HEK293 (cell line): ENCODE data around the gene SHISA9.

Experiments
- CTCF ChIA-PET: fragments of 350-600 bp; formaldehyde crosslinking; extraction: SDS; loops from one replicate; lab custom pipeline; 2021; ENCODE audit warnings: antibody characterized with exemption; lab: Yijun Ruan, JAX
- POLR2A ChIA-PET: fragments of 300-600 bp; formaldehyde crosslinking; extraction: SDS; loops from one replicate; lab custom pipeline; 2020; ENCODE audit warnings: antibody characterized with exemption, inconsistent platforms; lab: Yijun Ruan, JAX
- H3K27ac ChIP-seq: fragments of 200-500 bp; sonication (Bioruptor generic); 2 replicates; pipeline ENCODE4 v1.5.1; 2014; ENCODE audit warnings: low read depth, low read length, control low read depth, inconsistent platforms; ENCODE audit errors: extremely low read depth
- H3K36me3 ChIP-seq, 2 experiments: fragments of 200-500 bp in 1 of 2; sonication (Bioruptor generic) in 1 of 2; 1 replicate in 1 of 2; 2 replicates in 1 of 2; pipeline ENCODE4 v1.5.1; 2014 to 2017; ENCODE audit warnings: inconsistent platforms in 2 of 2, low read length in 2 of 2; ENCODE audit not compliant: control insufficient read depth in 2 of 2, insufficient read depth in 1 of 2
- H3K4me1 ChIP-seq: fragments of 200-500 bp; sonication (Bioruptor generic); 2 replicates; pipeline ENCODE4 v1.5.1; 2014; ENCODE audit warnings: mild to moderate bottlenecking, low read length, inconsistent platforms; ENCODE audit not compliant: control insufficient read depth, insufficient read depth
- H3K4me3 ChIP-seq: 2 replicates; pipeline ENCODE4 v1.5.1; 2011; ENCODE audit warnings: low read depth, mild to moderate bottlenecking, control low read depth, low read length, moderate library complexity
- H3K9me3 ChIP-seq: fragments of 200-500 bp; sonication (Bioruptor generic); 2 replicates; pipeline ENCODE4 v1.5.1; 2014; ENCODE audit warnings: low read depth, low read length, inconsistent platforms; ENCODE audit not compliant: control insufficient read depth, insufficient read depth
- BCL11B ChIP-seq: fragments of 450-650 bp; formaldehyde crosslinking; IDR thresholded peaks from 2 replicates; pipeline ENCODE4 v1.5.1; 2016; ENCODE audit warnings: low read depth, missing biosample characterization, missing genetic modification characterization
- HOXC10 ChIP-seq: sonication (generic); formaldehyde crosslinking; IDR thresholded peaks from 2 replicates; pipeline ENCODE4 v1.8.1; 2023; ENCODE audit warnings: mild to moderate bottlenecking, missing genetic modification reagents
- OVOL3 ChIP-seq: fragments of 450-650 bp; formaldehyde crosslinking; IDR thresholded peaks from 2 replicates; pipeline ENCODE4 v1.5.1; 2016; ENCODE audit warnings: missing biosample characterization, missing genetic modification characterization
- RBAK ChIP-seq: fragments of 450-650 bp; formaldehyde crosslinking; IDR thresholded peaks from 2 replicates; pipeline ENCODE4 v1.5.1; 2016; ENCODE audit warnings: missing biosample characterization, missing genetic modification characterization
- ZNF10 ChIP-seq: fragments of 450-650 bp; formaldehyde crosslinking; IDR thresholded peaks from 2 replicates; pipeline ENCODE4 v1.5.1; 2017; ENCODE audit warnings: missing biosample characterization, missing genetic modification characterization
- ZNF114 ChIP-seq: fragments of 450-650 bp; formaldehyde crosslinking; IDR thresholded peaks from 2 replicates; pipeline ENCODE4 v1.5.0; 2017; ENCODE audit warnings: missing biosample characterization, missing genetic modification characterization
- ZNF16 ChIP-seq: fragments of 450-650 bp; formaldehyde crosslinking; IDR thresholded peaks from 2 replicates; pipeline ENCODE4 v1.5.1; 2016; ENCODE audit warnings: low read depth, missing biosample characterization, missing genetic modification characterization
- ZNF239 ChIP-seq: fragments of 450-650 bp; formaldehyde crosslinking; IDR thresholded peaks from 2 replicates; pipeline ENCODE4 v1.5.1; 2016; ENCODE audit warnings: missing biosample characterization, missing genetic modification characterization
- ZNF311 ChIP-seq: fragments of 450-650 bp; formaldehyde crosslinking; IDR thresholded peaks from 2 replicates; pipeline ENCODE4 v1.5.1; 2017; ENCODE audit warnings: missing biosample characterization, missing genetic modification characterization, borderline replicate concordance
- ZNF350 ChIP-seq: fragments of 450-650 bp; formaldehyde crosslinking; IDR thresholded peaks from 2 replicates; pipeline ENCODE4 v1.5.0; 2017; ENCODE audit warnings: missing biosample characterization, mild to moderate bottlenecking, missing genetic modification characterization
- ZNF510 ChIP-seq: fragments of 450-650 bp; formaldehyde crosslinking; IDR thresholded peaks from 2 replicates; pipeline ENCODE4 v1.5.1; 2018; ENCODE audit warnings: mild to moderate bottlenecking, missing genetic modification characterization, missing biosample characterization; ENCODE audit not compliant: insufficient replicate concordance
- ZNF560 ChIP-seq: fragments of 450-650 bp; formaldehyde crosslinking; IDR thresholded peaks from 2 replicates; pipeline ENCODE4 v1.5.1; 2017; ENCODE audit warnings: missing biosample characterization, missing genetic modification characterization, borderline replicate concordance
- ZNF600 ChIP-seq: fragments of 450-650 bp; formaldehyde crosslinking; IDR thresholded peaks from 2 replicates; pipeline ENCODE4 v1.5.1; 2016; ENCODE audit warnings: missing biosample characterization, missing genetic modification characterization
- ZNF654 ChIP-seq: fragments of 450-650 bp; formaldehyde crosslinking; IDR thresholded peaks from 2 replicates; pipeline ENCODE4 v1.5.1; 2016; ENCODE audit warnings: low read depth, missing biosample characterization, missing genetic modification characterization
- ZNF670 ChIP-seq: fragments of 450-650 bp; formaldehyde crosslinking; IDR thresholded peaks from 2 replicates; pipeline ENCODE4 v1.5.1; 2016; ENCODE audit warnings: missing biosample characterization, missing genetic modification characterization, low read depth
- ZNF677 ChIP-seq: fragments of 450-650 bp; IDR thresholded peaks from 2 replicates; pipeline ENCODE4 v1.5.0; 2018; ENCODE audit warnings: missing biosample characterization, mild to moderate bottlenecking, missing genetic modification characterization, moderate library complexity
- ZNF747 ChIP-seq: fragments of 450-650 bp; formaldehyde crosslinking; IDR thresholded peaks from 2 replicates; pipeline ENCODE4 v1.5.1; 2016; ENCODE audit warnings: missing biosample characterization, missing genetic modification characterization
- TF ChIP-seq, protein P1 (sequence below): fragments of 450-650 bp; formaldehyde crosslinking; IDR thresholded peaks from 2 replicates; pipeline ENCODE4 v1.5.1; 2017; ENCODE audit warnings: missing biosample characterization, missing genetic modification characterization
- TF ChIP-seq, protein P2 (sequence below): fragments of 450-650 bp; formaldehyde crosslinking; IDR thresholded peaks from 2 replicates; pipeline ENCODE4 v1.5.1; 2016; ENCODE audit warnings: missing biosample characterization, missing genetic modification characterization, low read depth
- TF ChIP-seq, protein P3 (sequence below): fragments of 450-650 bp; formaldehyde crosslinking; IDR thresholded peaks from 2 replicates; pipeline ENCODE4; 2016; ENCODE audit warnings: missing biosample characterization, missing genetic modification characterization
- TF ChIP-seq, protein P4 (sequence below): fragments of 450-650 bp; formaldehyde crosslinking; optimal IDR thresholded peaks from 2 replicates; pipeline ENCODE3; 2016; ENCODE audit warnings: missing biosample characterization, mild to moderate bottlenecking, missing genetic modification characterization
- TF ChIP-seq, protein P5 (sequence below): fragments of 450-650 bp; formaldehyde crosslinking; IDR thresholded peaks from 2 replicates; pipeline ENCODE4 v1.5.1; 2016; ENCODE audit warnings: missing biosample characterization, missing genetic modification characterization
- TF ChIP-seq, protein P6 (sequence below): fragments of 450-650 bp; formaldehyde crosslinking; IDR thresholded peaks from 2 replicates; pipeline ENCODE4 v1.5.1; 2016; ENCODE audit warnings: missing biosample characterization, missing genetic modification characterization
- TF ChIP-seq, protein P7 (sequence below): fragments of 450-650 bp; formaldehyde crosslinking; IDR thresholded peaks from 2 replicates; pipeline ENCODE4 v1.5.1; 2017; ENCODE audit warnings: missing biosample characterization, missing genetic modification characterization

SHISA9 gene

DNA sequence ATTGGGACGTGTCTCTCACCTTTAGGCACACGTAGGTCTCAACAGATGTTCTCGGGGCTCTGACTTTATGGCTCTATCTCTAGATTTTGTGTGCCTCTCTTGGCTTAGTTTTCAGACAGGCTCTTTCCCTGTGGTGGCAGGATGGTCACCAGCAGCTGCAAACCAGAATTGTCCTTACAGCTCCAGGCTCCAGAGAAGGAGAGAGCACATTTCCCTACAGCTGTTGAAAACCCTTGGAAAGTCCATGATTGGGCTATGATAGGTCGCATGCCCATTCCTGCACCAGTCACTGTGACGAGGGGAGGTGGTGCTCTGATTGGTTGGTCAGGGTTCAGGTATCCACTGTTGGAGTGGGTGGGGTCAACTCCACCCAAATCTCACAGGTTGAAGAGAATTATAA is 41.5 kb downstream of the SHISA9 start:
- POLR2A ChIA-PET: no interaction called here
- Histone ChIP-seq H3K36me3 (no peaks in the 10 kb centered on the region), H3K4me3 (no peak overlapping the region), H3K4me1 (no peaks in the 10 kb centered on the region), H3K9me3 (no peaks in the 10 kb centered on the region), H3K27ac (no peak overlapping the region)
- TF ChIP-seq, protein P1, sequence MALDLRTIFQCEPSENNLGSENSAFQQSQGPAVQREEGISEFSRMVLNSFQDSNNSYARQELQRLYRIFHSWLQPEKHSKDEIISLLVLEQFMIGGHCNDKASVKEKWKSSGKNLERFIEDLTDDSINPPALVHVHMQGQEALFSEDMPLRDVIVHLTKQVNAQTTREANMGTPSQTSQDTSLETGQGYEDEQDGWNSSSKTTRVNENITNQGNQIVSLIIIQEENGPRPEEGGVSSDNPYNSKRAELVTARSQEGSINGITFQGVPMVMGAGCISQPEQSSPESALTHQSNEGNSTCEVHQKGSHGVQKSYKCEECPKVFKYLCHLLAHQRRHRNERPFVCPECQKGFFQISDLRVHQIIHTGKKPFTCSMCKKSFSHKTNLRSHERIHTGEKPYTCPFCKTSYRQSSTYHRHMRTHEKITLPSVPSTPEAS: no peak
- TF ChIP-seq ZNF677 (tag by site-specific recombination) (no peak), BCL11B (tag by site-specific recombination) (no peak), ZNF16 (tag by site-specific recombination) (no peak), ZNF560 (tag by site-specific recombination) (no peak), ZNF311 (tag by site-specific recombination) (no peak), ZNF654 (tag by site-specific recombination) (no peak), ZNF510 (tag by site-specific recombination) (no peak), HOXC10 (CRISPR knock-in tag) (no peak), ZNF10 (no peak), RBAK (no peak), ZNF670 (tag by site-specific recombination) (no peak), ZNF747 (tag by site-specific recombination) (no peak)
- TF ChIP-seq, protein P2, sequence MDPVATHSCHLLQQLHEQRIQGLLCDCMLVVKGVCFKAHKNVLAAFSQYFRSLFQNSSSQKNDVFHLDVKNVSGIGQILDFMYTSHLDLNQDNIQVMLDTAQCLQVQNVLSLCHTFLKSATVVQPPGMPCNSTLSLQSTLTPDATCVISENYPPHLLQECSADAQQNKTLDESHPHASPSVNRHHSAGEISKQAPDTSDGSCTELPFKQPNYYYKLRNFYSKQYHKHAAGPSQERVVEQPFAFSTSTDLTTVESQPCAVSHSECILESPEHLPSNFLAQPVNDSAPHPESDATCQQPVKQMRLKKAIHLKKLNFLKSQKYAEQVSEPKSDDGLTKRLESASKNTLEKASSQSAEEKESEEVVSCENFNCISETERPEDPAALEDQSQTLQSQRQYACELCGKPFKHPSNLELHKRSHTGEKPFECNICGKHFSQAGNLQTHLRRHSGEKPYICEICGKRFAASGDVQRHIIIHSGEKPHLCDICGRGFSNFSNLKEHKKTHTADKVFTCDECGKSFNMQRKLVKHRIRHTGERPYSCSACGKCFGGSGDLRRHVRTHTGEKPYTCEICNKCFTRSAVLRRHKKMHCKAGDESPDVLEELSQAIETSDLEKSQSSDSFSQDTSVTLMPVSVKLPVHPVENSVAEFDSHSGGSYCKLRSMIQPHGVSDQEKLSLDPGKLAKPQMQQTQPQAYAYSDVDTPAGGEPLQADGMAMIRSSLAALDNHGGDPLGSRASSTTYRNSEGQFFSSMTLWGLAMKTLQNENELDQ: no peak
- TF ChIP-seq, protein P3, sequence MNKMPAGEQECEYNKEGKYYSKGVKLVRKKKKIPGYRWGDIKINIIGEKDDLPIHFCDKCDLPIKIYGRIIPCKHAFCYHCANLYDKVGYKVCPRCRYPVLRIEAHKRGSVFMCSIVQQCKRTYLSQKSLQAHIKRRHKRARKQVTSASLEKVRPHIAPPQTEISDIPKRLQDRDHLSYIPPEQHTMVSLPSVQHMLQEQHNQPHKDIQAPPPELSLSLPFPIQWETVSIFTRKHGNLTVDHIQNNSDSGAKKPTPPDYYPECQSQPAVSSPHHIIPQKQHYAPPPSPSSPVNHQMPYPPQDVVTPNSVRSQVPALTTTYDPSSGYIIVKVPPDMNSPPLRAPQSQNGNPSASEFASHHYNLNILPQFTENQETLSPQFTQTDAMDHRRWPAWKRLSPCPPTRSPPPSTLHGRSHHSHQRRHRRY (tag by site-specific recombination): no peak
- TF ChIP-seq, protein P4, sequence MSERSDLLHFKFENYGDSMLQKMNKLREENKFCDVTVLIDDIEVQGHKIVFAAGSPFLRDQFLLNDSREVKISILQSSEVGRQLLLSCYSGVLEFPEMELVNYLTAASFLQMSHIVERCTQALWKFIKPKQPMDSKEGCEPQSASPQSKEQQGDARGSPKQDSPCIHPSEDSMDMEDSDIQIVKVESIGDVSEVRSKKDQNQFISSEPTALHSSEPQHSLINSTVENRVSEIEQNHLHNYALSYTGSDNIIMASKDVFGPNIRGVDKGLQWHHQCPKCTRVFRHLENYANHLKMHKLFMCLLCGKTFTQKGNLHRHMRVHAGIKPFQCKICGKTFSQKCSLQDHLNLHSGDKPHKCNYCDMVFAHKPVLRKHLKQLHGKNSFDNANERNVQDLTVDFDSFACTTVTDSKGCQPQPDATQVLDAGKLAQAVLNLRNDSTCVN (tag by site-specific recombination): no peak
- CTCF ChIA-PET: no interaction called here

DNA sequence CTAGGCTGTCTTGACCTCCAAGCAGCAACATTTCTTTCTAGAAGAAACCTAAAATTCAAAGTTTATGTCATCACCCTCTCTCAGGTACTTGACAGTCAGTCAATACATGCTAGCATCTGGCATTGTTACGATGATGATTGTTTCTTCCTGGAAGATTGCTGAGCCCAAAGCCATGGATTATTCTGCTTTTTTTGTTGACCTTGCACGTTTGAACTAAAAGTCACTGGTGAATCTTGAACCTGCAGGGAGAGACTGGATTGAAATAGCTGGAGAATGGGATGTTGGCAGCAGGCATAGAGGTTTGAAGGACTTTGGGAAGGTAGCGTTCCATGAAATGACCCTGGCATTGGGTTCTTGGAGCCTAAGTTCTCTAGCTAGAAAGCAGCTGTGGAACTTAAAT is 42.9 kb downstream of the SHISA9 start:
- ChIA-PET CTCF (no interaction called here), POLR2A (no interaction called here)
- Histone ChIP-seq H3K36me3 (no peaks in the 10 kb centered on the region), H3K27ac (no peak overlapping the region), H3K9me3 (no peaks in the 10 kb centered on the region), H3K4me1 (no peaks in the 10 kb centered on the region), H3K4me3 (no peak overlapping the region)
- TF ChIP-seq, protein P5, sequence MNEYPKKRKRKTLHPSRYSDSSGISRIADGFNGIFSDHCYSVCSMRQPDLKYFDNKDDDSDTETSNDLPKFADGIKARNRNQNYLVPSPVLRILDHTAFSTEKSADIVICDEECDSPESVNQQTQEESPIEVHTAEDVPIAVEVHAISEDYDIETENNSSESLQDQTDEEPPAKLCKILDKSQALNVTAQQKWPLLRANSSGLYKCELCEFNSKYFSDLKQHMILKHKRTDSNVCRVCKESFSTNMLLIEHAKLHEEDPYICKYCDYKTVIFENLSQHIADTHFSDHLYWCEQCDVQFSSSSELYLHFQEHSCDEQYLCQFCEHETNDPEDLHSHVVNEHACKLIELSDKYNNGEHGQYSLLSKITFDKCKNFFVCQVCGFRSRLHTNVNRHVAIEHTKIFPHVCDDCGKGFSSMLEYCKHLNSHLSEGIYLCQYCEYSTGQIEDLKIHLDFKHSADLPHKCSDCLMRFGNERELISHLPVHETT (tag by site-specific recombination): no peak
- TF ChIP-seq ZNF600 (tag by site-specific recombination) (no peak), ZNF654 (tag by site-specific recombination) (no peak), ZNF677 (tag by site-specific recombination) (no peak), OVOL3 (tag by site-specific recombination) (no peak), ZNF114 (tag by site-specific recombination) (no peak), ZNF239 (no peak), ZNF350 (tag by site-specific recombination) (no peak)
- TF ChIP-seq, protein P1: no peak
- TF ChIP-seq, protein P6, sequence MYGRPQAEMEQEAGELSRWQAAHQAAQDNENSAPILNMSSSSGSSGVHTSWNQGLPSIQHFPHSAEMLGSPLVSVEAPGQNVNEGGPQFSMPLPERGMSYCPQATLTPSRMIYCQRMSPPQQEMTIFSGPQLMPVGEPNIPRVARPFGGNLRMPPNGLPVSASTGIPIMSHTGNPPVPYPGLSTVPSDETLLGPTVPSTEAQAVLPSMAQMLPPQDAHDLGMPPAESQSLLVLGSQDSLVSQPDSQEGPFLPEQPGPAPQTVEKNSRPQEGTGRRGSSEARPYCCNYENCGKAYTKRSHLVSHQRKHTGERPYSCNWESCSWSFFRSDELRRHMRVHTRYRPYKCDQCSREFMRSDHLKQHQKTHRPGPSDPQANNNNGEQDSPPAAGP (tag by site-specific recombination): no peak
- TF ChIP-seq, protein P7, sequence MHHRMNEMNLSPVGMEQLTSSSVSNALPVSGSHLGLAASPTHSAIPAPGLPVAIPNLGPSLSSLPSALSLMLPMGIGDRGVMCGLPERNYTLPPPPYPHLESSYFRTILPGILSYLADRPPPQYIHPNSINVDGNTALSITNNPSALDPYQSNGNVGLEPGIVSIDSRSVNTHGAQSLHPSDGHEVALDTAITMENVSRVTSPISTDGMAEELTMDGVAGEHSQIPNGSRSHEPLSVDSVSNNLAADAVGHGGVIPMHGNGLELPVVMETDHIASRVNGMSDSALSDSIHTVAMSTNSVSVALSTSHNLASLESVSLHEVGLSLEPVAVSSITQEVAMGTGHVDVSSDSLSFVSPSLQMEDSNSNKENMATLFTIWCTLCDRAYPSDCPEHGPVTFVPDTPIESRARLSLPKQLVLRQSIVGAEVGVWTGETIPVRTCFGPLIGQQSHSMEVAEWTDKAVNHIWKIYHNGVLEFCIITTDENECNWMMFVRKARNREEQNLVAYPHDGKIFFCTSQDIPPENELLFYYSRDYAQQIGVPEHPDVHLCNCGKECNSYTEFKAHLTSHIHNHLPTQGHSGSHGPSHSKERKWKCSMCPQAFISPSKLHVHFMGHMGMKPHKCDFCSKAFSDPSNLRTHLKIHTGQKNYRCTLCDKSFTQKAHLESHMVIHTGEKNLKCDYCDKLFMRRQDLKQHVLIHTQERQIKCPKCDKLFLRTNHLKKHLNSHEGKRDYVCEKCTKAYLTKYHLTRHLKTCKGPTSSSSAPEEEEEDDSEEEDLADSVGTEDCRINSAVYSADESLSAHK (tag by site-specific recombination): no peak
